Neural cell (in vitro differentiated cells): ENCODE results near the gene SLC38A1. TPM values are rescaled to one million over a fixed set of nuclear protein-coding genes. Genes with fewer than 3 reads are reported as not detected.

Experiments used
- H2AFZ ChIP-seq: fragments of 200-600, 300-800 bp; sonication (generic), shearing (Covaris generic); 2 replicates; pipeline ENCODE4 v1.6.0; 2014; ENCODE audit warnings: low read depth, mild to moderate bottlenecking, antibody characterized with exemption, low read length, moderate library complexity
- H3F3A ChIP-seq: fragments of 200-600 bp; shearing (Covaris generic); 2 replicates; pipeline ENCODE4 v1.6.1; 2016; ENCODE audit warnings: mild to moderate bottlenecking, moderate library complexity, mixed read lengths, antibody characterized with exemption, low read length; ENCODE audit not compliant: insufficient read depth, poor library complexity, severe bottlenecking
- H3K27ac ChIP-seq: fragments of 200-600, 300-800 bp; sonication (generic), shearing (Covaris generic); 2 replicates; pipeline ENCODE4 v1.5.1; 2014; ENCODE audit warnings: mild to moderate bottlenecking, low read length, moderate library complexity
- H3K27me3 ChIP-seq: fragments of 300-800, 200-600 bp; sonication (generic), shearing (Covaris generic); 2 replicates; pipeline ENCODE4 v1.6.0; 2014; ENCODE audit warnings: mild to moderate bottlenecking, low read depth, low read length, moderate library complexity; ENCODE audit not compliant: insufficient read depth
- H3K36me3 ChIP-seq: fragments of 300-800, 200-600 bp; sonication (generic), shearing (Covaris generic); 2 replicates; pipeline ENCODE4 v1.5.1; 2014; ENCODE audit warnings: mild to moderate bottlenecking, antibody characterized with exemption, low read length, moderate library complexity; ENCODE audit not compliant: insufficient read depth
- H3K4me2 ChIP-seq: fragments of 300-800, 200-600 bp; sonication (generic), shearing (Covaris generic); 2 replicates; pipeline ENCODE4 v1.6.0; 2014; ENCODE audit warnings: mild to moderate bottlenecking, low read length
- H3K4me3 ChIP-seq: fragments of 300-800, 200-600 bp; sonication (generic), shearing (Covaris generic); 2 replicates; pipeline ENCODE4 v1.5.1; 2014; ENCODE audit warnings: mild to moderate bottlenecking, low read length, moderate library complexity
- H3K79me2 ChIP-seq: fragments of 200-600 bp; shearing (Covaris generic); replicated peaks from 2 replicates; pipeline ENCODE4 v1.6.0; 2014; ENCODE audit warnings: mild to moderate bottlenecking, low read length, moderate library complexity; ENCODE audit not compliant: insufficient read depth
- H3K9ac ChIP-seq: fragments of 300-800, 200-600 bp; sonication (generic), shearing (Covaris generic); 2 replicates; pipeline ENCODE4 v1.6.1; 2016; ENCODE audit warnings: mild to moderate bottlenecking, low read length, mixed read lengths
- H3K9me2 ChIP-seq: fragments of 200-600 bp; shearing (Covaris generic); 2 replicates; pipeline ENCODE4 v1.6.1; 2016; ENCODE audit warnings: mild to moderate bottlenecking, low read length, mixed read lengths; ENCODE audit not compliant: insufficient read depth
- H3K9me3 ChIP-seq: fragments of 200-600, 300-800 bp; sonication (generic), shearing (Covaris generic); 2 replicates; pipeline ENCODE4 v1.6.1; 2016; ENCODE audit warnings: mild to moderate bottlenecking, mixed run types, low read length, moderate library complexity, mixed read lengths
- H4K20me1 ChIP-seq: fragments of 200-600 bp; shearing (Covaris generic); 2 replicates; pipeline ENCODE4 v1.6.1; 2016; ENCODE audit warnings: mild to moderate bottlenecking, mixed run types; ENCODE audit not compliant: insufficient read depth
- EP300 ChIP-seq: fragments of 450-650 bp; conservative IDR thresholded peaks from 2 replicates; pipeline ENCODE4 v1.6.1; 2014; ENCODE audit warnings: antibody characterized with exemption, mild to moderate bottlenecking, moderate library complexity; ENCODE audit not compliant: poor library complexity, severe bottlenecking
- EZH2 ChIP-seq: fragments of 200-600, 300-800 bp; shearing (Covaris generic), sonication (generic); IDR thresholded peaks from 2 replicates; pipeline ENCODE4 v1.6.1; 2014; ENCODE audit warnings: antibody characterized with exemption, low read length, borderline replicate concordance, mild to moderate bottlenecking; ENCODE audit not compliant: insufficient read depth, poor library complexity, severe bottlenecking
- MXI1 ChIP-seq: fragments of 450-650 bp; conservative IDR thresholded peaks from 2 replicates; pipeline ENCODE4 v1.6.1; 2014; ENCODE audit warnings: antibody characterized with exemption, mild to moderate bottlenecking; ENCODE audit not compliant: poor library complexity, severe bottlenecking
- POLR2AphosphoS5 ChIP-seq: IDR thresholded peaks from 2 replicates; pipeline ENCODE4 v1.6.1; 2012
- RAD21 ChIP-seq: fragments of 450-650 bp; conservative IDR thresholded peaks from 2 replicates; pipeline ENCODE4 v1.6.1; 2014; ENCODE audit warnings: antibody characterized with exemption, mild to moderate bottlenecking, moderate library complexity
- SMC3 ChIP-seq: fragments of 450-650 bp; conservative IDR thresholded peaks from 2 replicates; pipeline ENCODE4 v1.6.1; 2014; ENCODE audit warnings: antibody characterized with exemption, mild to moderate bottlenecking, moderate library complexity; ENCODE audit not compliant: poor library complexity
- TAF1 ChIP-seq: IDR thresholded peaks from 2 replicates; pipeline ENCODE4 v1.6.1; 2012; ENCODE audit warnings: low read depth
- polyA plus RNA-seq: library from polyadenylated mRNA; depleted of rRNA; stranded (reverse); fragments of >200 nt; gene quantifications from 2 replicates; pipeline ENCODE4 v1.2.3, GENCODE V29; 2014
- TF ChIP-seq, protein P1 (sequence below): IDR thresholded peaks from 2 replicates; pipeline ENCODE4 v1.6.1; 2012; ENCODE audit warnings: borderline replicate concordance
- TF ChIP-seq, protein P2 (sequence below): fragments of 450-650 bp; IDR thresholded peaks from 2 replicates; pipeline ENCODE4 v1.5.1; 2014; ENCODE audit warnings: antibody characterized with exemption, mild to moderate bottlenecking, moderate library complexity; ENCODE audit not compliant: poor library complexity, severe bottlenecking

SLC38A1 gene
- polyA plus RNA-seq, 1 donor from 2014 or later, result 124 TPM

DNA sequence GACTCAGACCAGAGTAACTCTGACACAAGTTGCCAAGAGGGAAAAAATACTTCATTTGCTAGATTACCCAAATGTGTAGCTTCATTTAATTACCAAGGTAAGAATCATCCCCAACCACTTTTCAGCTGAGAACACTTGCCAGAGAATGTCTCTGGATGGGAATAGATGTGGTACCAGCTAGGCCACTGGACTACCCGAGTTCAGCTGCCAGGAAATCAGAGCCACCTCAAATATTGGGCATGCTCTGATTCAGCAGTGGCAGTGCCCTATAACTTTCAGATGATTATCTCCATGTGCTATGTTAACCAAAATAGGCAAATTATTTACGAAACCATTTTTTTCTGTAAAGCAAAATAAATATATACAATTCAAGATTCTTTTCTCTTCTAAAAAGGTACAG lies 80.7 kb downstream of the SLC38A1 start:
- H3F3A ChIP-seq, result no peaks in the 10 kb centered on the region
- no peak overlapping the region for H3K4me3 ChIP-seq
- no peaks in the 10 kb centered on the region for H3K36me3 ChIP-seq
- H3K27me3 ChIP-seq, result no peaks in the 10 kb centered on the region
- no peaks in the 10 kb centered on the region for H3K9me2 ChIP-seq
- no peak overlapping the region for H3K9ac ChIP-seq
- no peaks in the 10 kb centered on the region for H3K9me3 ChIP-seq
- H2AFZ ChIP-seq, result no peak overlapping the region
- no peak overlapping the region for H3K4me2 ChIP-seq
- H4K20me1 ChIP-seq, result peaks cover 3% of the 10 kb centered on the region
- H3K27ac ChIP-seq, result no peak overlapping the region
- TF ChIP-seq, protein P1, sequence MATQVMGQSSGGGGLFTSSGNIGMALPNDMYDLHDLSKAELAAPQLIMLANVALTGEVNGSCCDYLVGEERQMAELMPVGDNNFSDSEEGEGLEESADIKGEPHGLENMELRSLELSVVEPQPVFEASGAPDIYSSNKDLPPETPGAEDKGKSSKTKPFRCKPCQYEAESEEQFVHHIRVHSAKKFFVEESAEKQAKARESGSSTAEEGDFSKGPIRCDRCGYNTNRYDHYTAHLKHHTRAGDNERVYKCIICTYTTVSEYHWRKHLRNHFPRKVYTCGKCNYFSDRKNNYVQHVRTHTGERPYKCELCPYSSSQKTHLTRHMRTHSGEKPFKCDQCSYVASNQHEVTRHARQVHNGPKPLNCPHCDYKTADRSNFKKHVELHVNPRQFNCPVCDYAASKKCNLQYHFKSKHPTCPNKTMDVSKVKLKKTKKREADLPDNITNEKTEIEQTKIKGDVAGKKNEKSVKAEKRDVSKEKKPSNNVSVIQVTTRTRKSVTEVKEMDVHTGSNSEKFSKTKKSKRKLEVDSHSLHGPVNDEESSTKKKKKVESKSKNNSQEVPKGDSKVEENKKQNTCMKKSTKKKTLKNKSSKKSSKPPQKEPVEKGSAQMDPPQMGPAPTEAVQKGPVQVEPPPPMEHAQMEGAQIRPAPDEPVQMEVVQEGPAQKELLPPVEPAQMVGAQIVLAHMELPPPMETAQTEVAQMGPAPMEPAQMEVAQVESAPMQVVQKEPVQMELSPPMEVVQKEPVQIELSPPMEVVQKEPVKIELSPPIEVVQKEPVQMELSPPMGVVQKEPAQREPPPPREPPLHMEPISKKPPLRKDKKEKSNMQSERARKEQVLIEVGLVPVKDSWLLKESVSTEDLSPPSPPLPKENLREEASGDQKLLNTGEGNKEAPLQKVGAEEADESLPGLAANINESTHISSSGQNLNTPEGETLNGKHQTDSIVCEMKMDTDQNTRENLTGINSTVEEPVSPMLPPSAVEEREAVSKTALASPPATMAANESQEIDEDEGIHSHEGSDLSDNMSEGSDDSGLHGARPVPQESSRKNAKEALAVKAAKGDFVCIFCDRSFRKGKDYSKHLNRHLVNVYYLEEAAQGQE, result no peak
- TF ChIP-seq EZH2 (no peak), TAF1 (no peak), POLR2AphosphoS5 (no peak), RAD21 (no peak), SMC3 (no peak), MXI1 (no peak), EP300 (no peak)
- TF ChIP-seq, protein P2, sequence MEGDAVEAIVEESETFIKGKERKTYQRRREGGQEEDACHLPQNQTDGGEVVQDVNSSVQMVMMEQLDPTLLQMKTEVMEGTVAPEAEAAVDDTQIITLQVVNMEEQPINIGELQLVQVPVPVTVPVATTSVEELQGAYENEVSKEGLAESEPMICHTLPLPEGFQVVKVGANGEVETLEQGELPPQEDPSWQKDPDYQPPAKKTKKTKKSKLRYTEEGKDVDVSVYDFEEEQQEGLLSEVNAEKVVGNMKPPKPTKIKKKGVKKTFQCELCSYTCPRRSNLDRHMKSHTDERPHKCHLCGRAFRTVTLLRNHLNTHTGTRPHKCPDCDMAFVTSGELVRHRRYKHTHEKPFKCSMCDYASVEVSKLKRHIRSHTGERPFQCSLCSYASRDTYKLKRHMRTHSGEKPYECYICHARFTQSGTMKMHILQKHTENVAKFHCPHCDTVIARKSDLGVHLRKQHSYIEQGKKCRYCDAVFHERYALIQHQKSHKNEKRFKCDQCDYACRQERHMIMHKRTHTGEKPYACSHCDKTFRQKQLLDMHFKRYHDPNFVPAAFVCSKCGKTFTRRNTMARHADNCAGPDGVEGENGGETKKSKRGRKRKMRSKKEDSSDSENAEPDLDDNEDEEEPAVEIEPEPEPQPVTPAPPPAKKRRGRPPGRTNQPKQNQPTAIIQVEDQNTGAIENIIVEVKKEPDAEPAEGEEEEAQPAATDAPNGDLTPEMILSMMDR, result no peak
- no peaks in the 10 kb centered on the region for H3K79me2 ChIP-seq

DNA sequence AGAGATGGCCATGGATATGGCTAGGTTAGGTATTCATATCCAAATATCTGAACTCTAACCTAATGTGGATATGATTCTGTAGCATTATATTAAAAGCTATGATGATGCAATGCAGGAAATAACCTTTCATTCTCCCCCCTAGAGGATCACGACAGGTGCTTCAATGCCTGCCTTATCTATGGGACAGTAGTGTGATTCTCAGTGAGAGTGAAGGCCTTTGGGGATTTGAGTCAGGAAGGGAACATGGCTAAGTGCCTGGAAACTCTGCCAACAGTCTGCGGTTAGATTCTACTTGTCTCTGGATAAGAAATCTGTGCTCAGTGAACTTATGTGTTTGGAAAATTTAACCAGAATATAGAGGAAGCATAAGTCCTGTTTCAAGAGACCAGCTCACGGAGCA lies 81.8 kb downstream of the SLC38A1 start:
- Histone ChIP-seq H3K27ac (no peak overlapping the region), H3K4me2 (no peak overlapping the region), H2AFZ (no peak overlapping the region), H3K79me2 (no peaks in the 10 kb centered on the region), H3K36me3 (no peaks in the 10 kb centered on the region), H3K9ac (no peak overlapping the region), H3K9me2 (no peaks in the 10 kb centered on the region), H3F3A (no peaks in the 10 kb centered on the region), H3K9me3 (no peaks in the 10 kb centered on the region), H3K27me3 (no peaks in the 10 kb centered on the region), H4K20me1 (peaks cover 3% of the 10 kb centered on the region), H3K4me3 (no peak overlapping the region)
- TF ChIP-seq MXI1, result no peak
- no peak for TF ChIP-seq SMC3
- no peak for TF ChIP-seq EP300
- TF ChIP-seq, protein P1, result no peak
- TF ChIP-seq, protein P2, result no peak
- TF ChIP-seq RAD21, result no peak
- TF ChIP-seq EZH2, result no peak
- TF ChIP-seq TAF1, result no peak
- no peak for TF ChIP-seq POLR2AphosphoS5
